IPS DF 4.7 (cell line): ENCODE data around the gene OR4D1.

Source experiments
- DNase-seq: peaks from one replicate; pipeline ENCODE4 v3.0.0-alpha.2; 2013; ENCODE audit warnings: low spot score; ENCODE audit errors: extremely low read depth

OR4D1 gene

GRCh38 chr17:58193641-58194255 is 45.6 kb downstream of the OR4D1 start:
- no peak for DNase-seq

- no peak for DNase-seq
Observed at GRCh38 chr17:58195518-58196123, 47.4 kb downstream of the OR4D1 start.

GRCh38 chr17:58196610-58197009 is 48.4 kb downstream of the OR4D1 start:
- DNase-seq: no peak

GRCh38 chr17:58200024-58200633 is 51.9 kb downstream of the OR4D1 start:
- DNase-seq: no peak

GRCh38 chr17:58202859-58203258 is 54.7 kb downstream of the OR4D1 start:
- DNase-seq: no peak

- no peak for DNase-seq
Observed at GRCh38 chr17:58204796-58205195, 56.6 kb downstream of the OR4D1 start.

- DNase-seq: no peak
Observed at GRCh38 chr17:58205936-58206335, 57.8 kb downstream of the OR4D1 start.

GRCh38 chr17:58207451-58207850 is 59.3 kb downstream of the OR4D1 start:
- no peak for DNase-seq

GRCh38 chr17:58208344-58208743 is 60.2 kb downstream of the OR4D1 start:
- no peak for DNase-seq
